ENCODE measurements around the gene ETS2. TPM values are rescaled to one million over a fixed set of nuclear protein-coding genes. Genes with fewer than 3 reads are reported as not detected.
A peak's percentile ranks its signal among the peaks of the same experiment; 100 is the strongest.

The ETS2 gene
- total RNA-seq, 1 experiment from 2014 or later, result 20.4 TPM

- H3K27me3 ChIP-seq (replicated peaks; ENCODE audit: control insufficient read depth, insufficient read depth, low read length), result no peaks in the 10 kb centered on the region
- intact Hi-C loops (cut with micrococcal nuclease; ENCODE audit: unreplicated experiment), result loop anchor here (2.0 kb wide), 1 partner anchor 13 kb away; no protein-coding TSS in a partner anchor
- DNase-seq, result peak; percentile 63 to 80
- TF ChIP-seq CTCF (IDR thresholded peaks at IDR 0.05; ENCODE audit: insufficient read depth in 1 of 2, low read depth in 1 of 2, low read length in 1 of 2, severe bottlenecking in 1 of 2, unreplicated experiment in 1 of 2), result no peak
- ChIA-PET POLR2A (interaction anchor here (0.6 to 1.0 kb wide), 2 partner anchors 12 to 32 kb away, joined by 3 read pairs; no protein-coding TSS in a partner anchor), CTCF (no interaction called here)
- H3K4me3 ChIP-seq (ENCODE audit: low read depth, low read length), result no peak overlapping the region
- peaks cover 18% of the 10 kb centered on the region for H3K36me3 ChIP-seq (ENCODE audit: control insufficient read depth, insufficient read depth, low read length)
- Mint-ChIP-seq H3K4me1 (ENCODE audit: low read depth, unreplicated experiment) (no peaks in the 10 kb centered on the region), H3K36me3 (ENCODE audit: insufficient read depth, unreplicated experiment) (peaks cover 93% of the 10 kb centered on the region), H3K4me3 (ENCODE audit: unreplicated experiment) (peak overlapping the region; percentile 38), H3K27ac (ENCODE audit: unreplicated experiment) (peak overlapping the region; percentile 85), H3K9me3 (ENCODE audit: unreplicated experiment) (no peaks in the 10 kb centered on the region), H3K27me3 (ENCODE audit: insufficient read depth, unreplicated experiment) (no peaks in the 10 kb centered on the region)
- BruUV-seq (replicated peaks), result no TSS peak
- no peaks in the 10 kb centered on the region for H3K9me3 ChIP-seq
- peaks cover 15% of the 10 kb centered on the region for H3K4me1 ChIP-seq
Measured at GRCh38 chr21:38819719-38820159, 14.0 kb downstream of the ETS2 start.

- Mint-ChIP-seq H3K4me3 (ENCODE audit: unreplicated experiment) (no peak overlapping the region), H3K27me3 (ENCODE audit: insufficient read depth, unreplicated experiment) (no peaks in the 10 kb centered on the region), H3K36me3 (ENCODE audit: insufficient read depth, unreplicated experiment) (peaks cover 84% of the 10 kb centered on the region), H3K9me3 (ENCODE audit: unreplicated experiment) (no peaks in the 10 kb centered on the region), H3K27ac (ENCODE audit: unreplicated experiment) (peak overlapping the region; percentile 85), H3K4me1 (ENCODE audit: low read depth, unreplicated experiment) (no peaks in the 10 kb centered on the region)
- ChIA-PET POLR2A (no interaction called here), CTCF (no interaction called here)
- no peak overlapping the region for H3K4me3 ChIP-seq (ENCODE audit: low read depth, low read length)
- no peaks in the 10 kb centered on the region for H3K27me3 ChIP-seq (replicated peaks; ENCODE audit: control insufficient read depth, insufficient read depth, low read length)
- no peak for TF ChIP-seq CTCF (IDR thresholded peaks at IDR 0.05; ENCODE audit: insufficient read depth in 1 of 2, low read depth in 1 of 2, low read length in 1 of 2, severe bottlenecking in 1 of 2, unreplicated experiment in 1 of 2)
- DNase-seq, result no peak
- no TSS peak for BruUV-seq (replicated peaks)
- H3K4me1 ChIP-seq, result peaks cover 15% of the 10 kb centered on the region
- H3K36me3 ChIP-seq (ENCODE audit: control insufficient read depth, insufficient read depth, low read length), result peaks cover 18% of the 10 kb centered on the region
- intact Hi-C loops (cut with micrococcal nuclease; ENCODE audit: unreplicated experiment), result loop anchor here (2.0 kb wide), 1 partner anchor 14 kb away; no protein-coding TSS in a partner anchor
- H3K9me3 ChIP-seq, result no peaks in the 10 kb centered on the region
Measured at GRCh38 chr21:38820471-38821239, 14.9 kb downstream of the ETS2 start.

- peaks cover 15% of the 10 kb centered on the region for H3K4me1 ChIP-seq
- H3K27ac Mint-ChIP-seq (ENCODE audit: unreplicated experiment), result no peak overlapping the region
- POLR2A ChIA-PET, result no interaction called here
Measured at GRCh38 chr21:38821248-38821647, 15.5 kb downstream of the ETS2 start.

More at GRCh38 chr21:38821248-38821647, 15.5 kb downstream of the ETS2 start:
- Histone ChIP-seq H3K27me3 (replicated peaks; ENCODE audit: control insufficient read depth, insufficient read depth, low read length) (no peaks in the 10 kb centered on the region), H3K36me3 (ENCODE audit: control insufficient read depth, insufficient read depth, low read length) (peaks cover 18% of the 10 kb centered on the region), H3K4me3 (ENCODE audit: low read depth, low read length) (no peak overlapping the region), H3K9me3 (no peaks in the 10 kb centered on the region)
- no peaks in the 10 kb centered on the region for H3K9me3 Mint-ChIP-seq (ENCODE audit: unreplicated experiment)
- no peak for TF ChIP-seq CTCF (IDR thresholded peaks at IDR 0.05; ENCODE audit: insufficient read depth in 1 of 2, low read depth in 1 of 2, low read length in 1 of 2, severe bottlenecking in 1 of 2, unreplicated experiment in 1 of 2)
- no peak for DNase-seq
- peaks cover 79% of the 10 kb centered on the region for H3K36me3 Mint-ChIP-seq (ENCODE audit: insufficient read depth, unreplicated experiment)
- CTCF ChIA-PET, result no interaction called here
- intact Hi-C loops (cut with micrococcal nuclease; ENCODE audit: unreplicated experiment), result loop anchor here (2.0 kb wide), 1 partner anchor 14 kb away; no protein-coding TSS in a partner anchor
- no peaks in the 10 kb centered on the region for H3K27me3 Mint-ChIP-seq (ENCODE audit: insufficient read depth, unreplicated experiment)
- no peak overlapping the region for H3K4me3 Mint-ChIP-seq (ENCODE audit: unreplicated experiment)
- no peaks in the 10 kb centered on the region for H3K4me1 Mint-ChIP-seq (ENCODE audit: low read depth, unreplicated experiment)
- BruUV-seq (replicated peaks), result no TSS peak

Data from Caco-2 (cell line).